T-helper 2 cell treated with Interferon-gamma antibody and Interleukin-4, amounts not matched to agents 100 ng/mL and 5 ng/mL, for 36 hours (primary cell): ENCODE results near the gene STING1. TPM values are rescaled to one million over a fixed set of nuclear protein-coding genes. Genes with fewer than 3 reads are reported as not detected.

Experiments used
- intact Hi-C: fragments of 100-400 bp; cut with micrococcal nuclease; formaldehyde crosslinking; loops from one replicate; pipeline ENCODE4 v1.15.1; 2023
- total RNA-seq: library from RNA; stranded (reverse); gene quantifications from 2 replicates; pipeline ENCODE4 v1.2.3, GENCODE V29; 2022

STING1 gene
- total RNA-seq, 1 donor from 2014 or later = 216 TPM

- intact Hi-C loops = no loop called here
Measured at GRCh38 chr5:139470821-139471300, 11.7 kb downstream of the STING1 start, which contains the start of gene SMIM33. TSS of gene SMIM33 (plus strand) at chr5:139471004. CDS start at chr5:139471122, 118 bp downstream.

GRCh38 chr5:139468421-139468931 is 14.1 kb downstream of the STING1 start:
- intact Hi-C loops = no loop called here

- intact Hi-C loops = no loop called here
Measured at GRCh38 chr5:139462586-139463276, 19.8 kb downstream of the STING1 start, which contains the start of gene ECSCR. TSS of gene ECSCR (minus strand) at chr5:139462743. CDS start at chr5:139462670, 73 bp downstream.

GRCh38 chr5:139461698-139462097 is 20.9 kb downstream of the STING1 start:
- intact Hi-C loops = no loop called here

GRCh38 chr5:139461176-139461575 is 21.4 kb downstream of the STING1 start:
- intact Hi-C loops = no loop called here

GRCh38 chr5:139460455-139460854 is 22.1 kb downstream of the STING1 start:
- intact Hi-C loops = no loop called here

- intact Hi-C loops = loop anchor here (1.0 to 5.0 kb wide), 4 partner anchors 15 to 59 kb away; partner anchors contain the start of gene STING1
Measured at GRCh38 chr5:139459451-139459934, 23.1 kb downstream of the STING1 start.

- intact Hi-C loops = loop anchor here (1.0 to 5.0 kb wide), 6 partner anchors 11 to 60 kb away; partner anchors contain the start of genes DNAJC18 and STING1
Measured at GRCh38 chr5:139458580-139459407, 23.8 kb downstream of the STING1 start.

GRCh38 chr5:139457653-139458306 is 24.8 kb downstream of the STING1 start:
- intact Hi-C loops = loop anchor here (1.0 to 5.0 kb wide), 5 partner anchors 10 to 61 kb away; partner anchors contain the start of gene DNAJC18

GRCh38 chr5:139457241-139457640 is 25.3 kb downstream of the STING1 start:
- intact Hi-C loops = loop anchor here (5.0 kb wide), 1 partner anchor 35 kb away; no protein-coding TSS in a partner anchor

GRCh38 chr5:139456776-139457175 is 25.8 kb downstream of the STING1 start:
- intact Hi-C loops = loop anchor here (5.0 kb wide), 1 partner anchor 34 kb away; no protein-coding TSS in a partner anchor

- intact Hi-C loops = loop anchor here (5.0 kb wide), 1 partner anchor 32 kb away; no protein-coding TSS in a partner anchor
Measured at GRCh38 chr5:139454568-139455290, 27.8 kb downstream of the STING1 start.

GRCh38 chr5:139453683-139454567 is 28.6 kb downstream of the STING1 start:
- intact Hi-C loops = no loop called here

- intact Hi-C loops = no loop called here
Measured at GRCh38 chr5:139451878-139452660, 30.5 kb downstream of the STING1 start.

- intact Hi-C loops = no loop called here
Measured at GRCh38 chr5:139451176-139451575, 31.4 kb downstream of the STING1 start.

GRCh38 chr5:139446956-139447779 is 35.4 kb downstream of the STING1 start:
- intact Hi-C loops = loop anchor here (1.0 kb wide), 2 partner anchors 8 to 11 kb away; partner anchors contain the start of gene DNAJC18
